MCF 10A (cell line): ENCODE data around the gene TSSK6. TPM values are rescaled to one million over a fixed set of nuclear protein-coding genes. Genes with fewer than 3 reads are reported as not detected.

Experiments
- BruUV-seq: library from RNA; stranded (reverse); fragments of 400-500 nt; replicated peaks from 2 replicates; lab custom pipeline; 2021; lab: Mats Ljungman, UMichigan
- CTCF ChIA-PET: fragments of 300-600 bp; sonication (Branson Sonifier 250); formaldehyde crosslinking; extraction: SDS; loops from one replicate; lab custom pipeline; 2021; ENCODE audit warnings: antibody characterized with exemption, inconsistent platforms; lab: Yijun Ruan, JAX
- POLR2A ChIA-PET: fragments of 300-600, 350-650 bp; sonication (Branson Sonifier 250); formaldehyde crosslinking; extraction: SDS; loops from one replicate; lab custom pipeline; 2020; ENCODE audit warnings: antibody characterized with exemption, inconsistent platforms; lab: Yijun Ruan, JAX
- DNase-seq: peaks from one replicate; pipeline ENCODE4 v3.0.0-alpha.2; 2018; ENCODE audit not compliant: unreplicated experiment
- H3K27ac Mint-ChIP-seq: one replicate; pipeline ENCODE4 v1.8.0; 2022; ENCODE audit warnings: mild to moderate bottlenecking, low read depth, mixed read lengths; ENCODE audit not compliant: unreplicated experiment
- H3K27me3 Mint-ChIP-seq: one replicate; pipeline ENCODE4 v1.8.0; 2022; ENCODE audit warnings: mixed read lengths; ENCODE audit not compliant: insufficient read depth, unreplicated experiment
- H3K36me3 Mint-ChIP-seq: one replicate; pipeline ENCODE4 v1.8.0; 2022; ENCODE audit warnings: mild to moderate bottlenecking, moderate library complexity, mixed read lengths; ENCODE audit not compliant: insufficient read depth, unreplicated experiment
- H3K4me1 Mint-ChIP-seq: one replicate; pipeline ENCODE4 v1.8.0; 2022; ENCODE audit warnings: mixed read lengths; ENCODE audit not compliant: insufficient read depth, unreplicated experiment
- H3K4me3 Mint-ChIP-seq: one replicate; pipeline ENCODE4 v1.8.0; 2022; ENCODE audit warnings: mild to moderate bottlenecking, moderate library complexity, mixed read lengths; ENCODE audit not compliant: unreplicated experiment
- H3K9me3 Mint-ChIP-seq: one replicate; pipeline ENCODE4 v1.8.0; 2022; ENCODE audit warnings: mixed read lengths; ENCODE audit not compliant: unreplicated experiment
- intact Hi-C: fragments of 100-400 bp; cut with micrococcal nuclease; formaldehyde crosslinking; loops from 2 replicates; pipeline ENCODE4 v1.14.1; 2022
- total RNA-seq: library from RNA; stranded (reverse); gene quantifications from 2 replicates; pipeline ENCODE4 v1.2.3, GENCODE V29; 2022
- TF ChIP-seq, protein P1 (sequence below): fragments of 200-600 bp; IDR thresholded peaks from one replicate; pipeline ENCODE4 v1.8.0; 2022; ENCODE audit warnings: antibody characterized with exemption, mild to moderate bottlenecking; ENCODE audit not compliant: unreplicated experiment

The TSSK6 gene
- total RNA-seq, 1 experiment from 2014 or later = 4.8 TPM

DNA sequence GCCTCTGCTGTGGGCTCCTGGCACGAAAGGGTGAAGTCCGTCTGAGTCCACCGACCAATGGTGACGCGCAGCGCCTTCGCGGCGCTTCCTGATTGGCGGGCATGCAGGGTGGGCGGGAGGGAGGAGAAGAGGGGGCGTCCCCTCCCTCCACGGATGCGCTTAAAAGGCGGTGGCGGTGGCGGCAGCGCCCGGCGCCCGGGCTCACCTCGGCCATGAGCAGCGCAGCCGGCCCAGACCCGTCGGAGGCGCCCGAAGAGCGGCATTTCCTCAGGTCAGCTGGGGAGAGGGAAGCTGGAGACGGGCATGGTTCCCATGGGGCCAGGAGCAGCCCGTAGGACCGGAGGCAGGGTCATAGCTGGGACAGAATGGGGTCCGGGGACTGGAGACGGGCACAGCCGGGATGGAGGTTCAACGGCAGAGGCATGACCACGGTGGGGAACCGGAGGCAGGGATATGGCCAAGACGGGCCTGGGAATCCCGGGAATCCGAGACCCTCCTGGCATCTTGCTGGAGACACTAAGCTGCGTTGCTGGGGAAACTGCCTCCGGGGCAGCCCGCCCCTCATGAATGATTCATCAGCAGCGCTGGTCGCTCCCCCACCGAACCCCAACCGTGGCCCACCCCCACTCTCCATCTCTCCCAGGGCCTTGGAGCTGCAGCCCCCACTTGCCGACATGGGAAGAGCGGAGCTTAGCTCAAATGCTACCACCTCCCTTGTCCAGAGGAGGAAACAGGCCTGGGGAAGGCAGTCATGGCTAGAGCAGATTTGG lies 13.6 kb upstream of the TSSK6 start, which contains the start of gene YJEFN3:
Gene YJEFN3, plus strand, starts transcription at position 191 of the 770 bp plus-strand sequence. Its CDS starts 22 bp downstream, at position 213.
- DNase-seq = no peak
- no TSS peak for BruUV-seq
- H3K27me3 Mint-ChIP-seq = no peaks in the 10 kb centered on the region
- no peak within 1 kb of the TSS for H3K4me3 Mint-ChIP-seq
- intact Hi-C loops = no loop called here
- peaks cover 36% of the 10 kb centered on the region for H3K36me3 Mint-ChIP-seq
- peaks cover 11% of the 10 kb centered on the region for H3K4me1 Mint-ChIP-seq
- ChIA-PET POLR2A (interaction anchor here (0.5 to 2.3 kb wide), 3 partner anchors 13 to 139 kb away, joined by 4 to 12 read pairs (median 5); partner anchors contain the start of genes GMIP, NDUFA13 and TSSK6), CTCF (interaction anchor here (0.7 to 8.1 kb wide), 5 partner anchors 14 to 1600 kb away, joined by 3 to 107 read pairs (median 5); partner anchors contain the start of gene GMIP)
- TF ChIP-seq, protein P1, sequence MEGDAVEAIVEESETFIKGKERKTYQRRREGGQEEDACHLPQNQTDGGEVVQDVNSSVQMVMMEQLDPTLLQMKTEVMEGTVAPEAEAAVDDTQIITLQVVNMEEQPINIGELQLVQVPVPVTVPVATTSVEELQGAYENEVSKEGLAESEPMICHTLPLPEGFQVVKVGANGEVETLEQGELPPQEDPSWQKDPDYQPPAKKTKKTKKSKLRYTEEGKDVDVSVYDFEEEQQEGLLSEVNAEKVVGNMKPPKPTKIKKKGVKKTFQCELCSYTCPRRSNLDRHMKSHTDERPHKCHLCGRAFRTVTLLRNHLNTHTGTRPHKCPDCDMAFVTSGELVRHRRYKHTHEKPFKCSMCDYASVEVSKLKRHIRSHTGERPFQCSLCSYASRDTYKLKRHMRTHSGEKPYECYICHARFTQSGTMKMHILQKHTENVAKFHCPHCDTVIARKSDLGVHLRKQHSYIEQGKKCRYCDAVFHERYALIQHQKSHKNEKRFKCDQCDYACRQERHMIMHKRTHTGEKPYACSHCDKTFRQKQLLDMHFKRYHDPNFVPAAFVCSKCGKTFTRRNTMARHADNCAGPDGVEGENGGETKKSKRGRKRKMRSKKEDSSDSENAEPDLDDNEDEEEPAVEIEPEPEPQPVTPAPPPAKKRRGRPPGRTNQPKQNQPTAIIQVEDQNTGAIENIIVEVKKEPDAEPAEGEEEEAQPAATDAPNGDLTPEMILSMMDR = no peak
- no peak within 1 kb of the TSS for H3K27ac Mint-ChIP-seq
- H3K9me3 Mint-ChIP-seq = no peaks in the 10 kb centered on the region

DNA sequence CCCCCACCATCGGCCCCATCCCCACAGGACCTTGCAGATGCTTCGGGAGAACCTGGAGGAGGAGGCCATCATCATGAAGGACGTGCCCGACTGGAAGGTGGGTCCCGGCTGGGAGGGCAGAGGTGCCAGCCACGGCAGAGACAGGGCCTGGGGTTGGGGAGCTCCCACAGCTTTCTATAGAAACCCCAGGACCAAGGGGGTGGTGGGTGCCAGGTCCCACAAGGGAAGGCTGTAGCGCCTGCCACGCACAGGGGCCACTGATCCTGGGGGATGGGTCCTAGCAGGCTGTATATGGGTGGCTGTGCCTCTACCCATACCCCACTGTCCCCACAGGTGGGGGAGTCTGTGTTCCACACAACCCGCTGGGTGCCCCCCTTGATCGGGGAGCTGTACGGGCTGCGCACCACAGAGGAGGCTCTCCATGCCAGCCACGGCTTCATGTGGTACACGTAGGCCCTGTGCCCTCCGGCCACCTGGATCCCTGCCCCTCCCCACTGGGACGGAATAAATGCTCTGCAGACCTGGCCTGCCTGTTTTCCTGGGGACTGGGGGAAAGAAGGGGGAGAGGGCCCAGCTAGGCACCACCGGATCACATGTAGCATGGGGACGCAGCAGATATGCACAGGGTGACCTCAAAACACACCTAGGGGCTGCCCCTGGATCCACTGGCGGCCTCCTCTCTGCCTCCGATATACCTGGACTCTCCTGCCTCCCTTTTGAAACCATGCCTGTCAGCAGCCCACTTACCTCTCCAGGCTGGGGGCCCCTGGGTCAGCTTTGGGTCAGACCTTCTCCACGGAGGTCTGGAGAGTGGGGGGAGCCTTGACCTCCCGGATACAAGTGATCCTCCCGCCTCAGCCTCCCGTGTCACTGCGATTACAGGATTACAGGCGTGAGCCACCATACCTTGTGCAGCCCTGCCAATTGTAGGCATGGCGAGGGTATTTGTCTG lies 12.6 kb upstream of the TSSK6 start:
- H3K27ac Mint-ChIP-seq = no peak overlapping the region
- peaks cover 11% of the 10 kb centered on the region for H3K4me1 Mint-ChIP-seq
- ChIA-PET POLR2A (interaction anchor here (1.1 to 2.3 kb wide), 2 partner anchors 12 to 116 kb away, joined by 4 to 12 read pairs; partner anchors contain the start of genes GMIP, NDUFA13 and TSSK6), CTCF (interaction anchor here (0.5 to 8.1 kb wide), 4 partner anchors 117 to 499 kb away, joined by 3 to 107 read pairs (median 29); partner anchors contain the start of gene GMIP)
- intact Hi-C loops = no loop called here
- BruUV-seq = no TSS peak
- TF ChIP-seq, protein P1 = no peak
- no peaks in the 10 kb centered on the region for H3K9me3 Mint-ChIP-seq
- peaks cover 39% of the 10 kb centered on the region for H3K36me3 Mint-ChIP-seq
- no peak for DNase-seq
- H3K4me3 Mint-ChIP-seq = no peak overlapping the region
- H3K27me3 Mint-ChIP-seq = no peaks in the 10 kb centered on the region

DNA sequence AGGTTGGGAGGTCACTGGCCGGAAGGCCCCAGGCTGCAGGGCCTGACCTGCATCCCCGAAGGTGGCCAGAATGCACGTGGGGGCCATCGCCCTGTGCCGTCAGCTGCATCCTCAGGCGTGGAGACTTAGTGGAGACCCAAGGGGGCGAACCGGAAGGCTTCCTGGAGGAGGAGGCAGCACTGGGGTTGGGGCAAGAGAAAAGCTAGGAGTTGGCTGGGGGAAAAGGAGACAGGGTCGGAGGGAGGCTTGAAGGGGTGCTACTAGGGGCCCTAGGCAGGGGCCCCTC lies 12.0 kb upstream of the TSSK6 start:
- H3K4me1 Mint-ChIP-seq = peaks cover 10% of the 10 kb centered on the region
- no peak for DNase-seq
- peaks cover 45% of the 10 kb centered on the region for H3K36me3 Mint-ChIP-seq
- BruUV-seq = no TSS peak
- ChIA-PET POLR2A (no interaction called here), CTCF (no interaction called here)
- no peak overlapping the region for H3K27ac Mint-ChIP-seq
- intact Hi-C loops = no loop called here
- H3K27me3 Mint-ChIP-seq = no peaks in the 10 kb centered on the region
- TF ChIP-seq, protein P1 = no peak
- H3K4me3 Mint-ChIP-seq = no peak overlapping the region
- H3K9me3 Mint-ChIP-seq = no peaks in the 10 kb centered on the region
